Panc1 (cell line): ENCODE measurements around the gene CD34. TPM values are rescaled to one million over a fixed set of nuclear protein-coding genes. Genes with fewer than 3 reads are reported as not detected.

Experiments
- ATAC-seq: fragments of 200-7000 bp; cut with Tn5 transposase; 2 replicates; pipeline ENCODE4 v1.9.1; 2020; ENCODE audit warnings: mild to moderate bottlenecking, moderate library complexity
- BruUV-seq: library from RNA; stranded (reverse); fragments of 400-500 nt; replicated peaks from 2 replicates; lab custom pipeline; 2021; lab: Mats Ljungman, UMichigan
- CTCF ChIA-PET: fragments of 300-600 bp; sonication (Branson Sonifier 250); formaldehyde crosslinking; loops from one replicate; lab custom pipeline; 2022; ENCODE audit warnings: antibody characterized with exemption; lab: Charles Lee
- POLR2A ChIA-PET: fragments of 300-600 bp; sonication (Branson Sonifier 250); formaldehyde crosslinking; loops from one replicate; lab custom pipeline; 2022; ENCODE audit warnings: antibody characterized with exemption; lab: Charles Lee
- DNase-seq: peaks from one replicate; pipeline ENCODE4 v3.0.0-alpha.2; 2010; ENCODE audit warnings: low read depth, low spot score
- H3K27ac ChIP-seq: 2 replicates; pipeline ENCODE4 v1.5.1; 2011; ENCODE audit warnings: mild to moderate bottlenecking, low read length, inconsistent platforms
- H3K27me3 ChIP-seq: fragments of 200-500 bp; sonication (Bioruptor generic); 2 replicates; pipeline ENCODE4 v1.6.0; 2014; ENCODE audit warnings: low read length, inconsistent platforms; ENCODE audit not compliant: control insufficient read depth, insufficient read depth
- H3K36me3 ChIP-seq: fragments of 200-500 bp; sonication (Bioruptor generic); 2 replicates; pipeline ENCODE4 v1.5.1; 2014; ENCODE audit warnings: inconsistent platforms, mild to moderate bottlenecking, low read length, moderate library complexity; ENCODE audit not compliant: control insufficient read depth, insufficient read depth
- H3K4me1 ChIP-seq: 2 replicates; pipeline ENCODE4 v1.5.1; 2011; ENCODE audit warnings: inconsistent platforms, mild to moderate bottlenecking, low read length, moderate library complexity; ENCODE audit not compliant: control insufficient read depth, insufficient read depth
- H3K4me3 ChIP-seq, 2 experiments: 2 replicates each; pipeline ENCODE4 v1.5.1; 2011 to 2012; ENCODE audit warnings: low read depth in 2 of 2, low read length in 2 of 2, mild to moderate bottlenecking in 2 of 2, inconsistent platforms in 1 of 2, moderate library complexity in 1 of 2
- H3K9me3 ChIP-seq: fragments of 200-500 bp; sonication (Bioruptor generic); 2 replicates; pipeline ENCODE4 v1.5.1; 2014; ENCODE audit warnings: low read depth, mild to moderate bottlenecking, inconsistent platforms, low read length, moderate library complexity; ENCODE audit not compliant: control insufficient read depth, insufficient read depth
- POLR2AphosphoS5 ChIP-seq: IDR thresholded peaks from 2 replicates; pipeline ENCODE4 v1.6.1; 2012; ENCODE audit warnings: mild to moderate bottlenecking, low read depth, low read length, moderate library complexity
- SIN3A ChIP-seq: IDR thresholded peaks from 2 replicates; pipeline ENCODE4 v1.6.1; 2012; ENCODE audit warnings: low read depth, mild to moderate bottlenecking, low read length, moderate library complexity, borderline replicate concordance; ENCODE audit not compliant: insufficient read depth
- TCF7L2 ChIP-seq: IDR thresholded peaks from 2 replicates; pipeline ENCODE4 v1.6.1; 2011; ENCODE audit warnings: mild to moderate bottlenecking, low read depth, low read length, inconsistent platforms
- in situ Hi-C: cut with HindIII; loops from 2 replicates; pipeline ENCODE4 v1.10.0; 2016; ENCODE audit warnings: low sequenced_read_pairs, low pct_unique_long_range_greater_than_20kb
- intact Hi-C: fragments of 100-400 bp; cut with micrococcal nuclease; formaldehyde crosslinking; loops from one replicate; pipeline ENCODE4 v1.10.0; 2022; ENCODE audit not compliant: unreplicated experiment
- total RNA-seq: library from RNA; stranded (reverse); gene quantifications from one replicate; pipeline ENCODE4 v1.2.1, GENCODE V29; 2021; ENCODE audit not compliant: unreplicated experiment
- TF ChIP-seq, protein P1 (sequence below), 2 experiments: IDR thresholded peaks; 2 replicates each; pipeline ENCODE4 v1.6.1; 2011 to 2012; ENCODE audit warnings: low read depth in 2 of 2, control low read depth in 1 of 2, low read length in 1 of 2, mild to moderate bottlenecking in 1 of 2, moderate library complexity in 1 of 2; ENCODE audit not compliant: insufficient read depth in 1 of 2
- TF ChIP-seq, protein P2 (sequence below): fragments of 450-650 bp; IDR thresholded peaks from 2 replicates; pipeline ENCODE4 v1.5.1; 2017; ENCODE audit warnings: mild to moderate bottlenecking

The CD34 gene
- total RNA-seq, 1 experiment from 2014 or later, result 0.15 TPM

DNA sequence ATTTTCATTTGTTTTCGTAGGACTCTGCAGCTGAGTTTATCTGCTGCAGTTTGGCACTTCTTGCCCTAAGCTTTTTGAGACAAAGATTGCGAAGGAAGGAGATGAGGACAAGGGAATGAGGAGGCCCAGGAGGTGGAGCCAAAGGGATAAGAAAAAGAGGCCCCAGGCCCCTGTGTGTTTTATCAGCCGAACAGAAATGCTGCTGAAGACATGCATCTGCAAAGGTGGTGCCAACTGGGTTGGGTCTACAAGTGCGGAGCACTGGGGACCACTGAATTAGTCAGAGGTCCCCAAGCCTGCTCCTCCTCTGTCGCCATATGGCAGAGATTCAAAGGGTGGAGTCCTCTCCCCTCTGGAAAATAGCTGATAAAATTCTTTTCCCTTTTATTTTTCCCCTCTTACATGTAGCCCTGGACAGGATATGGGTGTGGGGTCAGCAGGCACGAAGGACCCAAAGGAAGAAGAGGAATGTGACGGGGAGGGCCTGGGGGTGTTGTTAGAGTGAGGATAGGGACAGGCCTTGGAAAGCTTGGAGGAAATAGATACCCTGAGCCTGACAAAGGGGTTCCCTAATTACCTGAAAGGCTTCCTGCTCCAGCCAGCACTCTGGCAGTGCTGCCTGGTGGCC is 2.7 kb downstream of the CD34 start:
- ATAC-seq (no peak), DNase-seq (no peak)
- no TSS peak for BruUV-seq
- in situ Hi-C loops (no loop called here), intact Hi-C loops (no loop called here)
- no peaks in the 10 kb centered on the region for H3K9me3 ChIP-seq
- H3K4me3 ChIP-seq, result no peak overlapping the region
- H3K36me3 ChIP-seq, result no peaks in the 10 kb centered on the region
- CTCF ChIA-PET, result no interaction called here
- POLR2A ChIA-PET, result no interaction called here
- TF ChIP-seq POLR2AphosphoS5 (no peak), TCF7L2 (no peak), SIN3A (no peak)
- TF ChIP-seq, protein P1, sequence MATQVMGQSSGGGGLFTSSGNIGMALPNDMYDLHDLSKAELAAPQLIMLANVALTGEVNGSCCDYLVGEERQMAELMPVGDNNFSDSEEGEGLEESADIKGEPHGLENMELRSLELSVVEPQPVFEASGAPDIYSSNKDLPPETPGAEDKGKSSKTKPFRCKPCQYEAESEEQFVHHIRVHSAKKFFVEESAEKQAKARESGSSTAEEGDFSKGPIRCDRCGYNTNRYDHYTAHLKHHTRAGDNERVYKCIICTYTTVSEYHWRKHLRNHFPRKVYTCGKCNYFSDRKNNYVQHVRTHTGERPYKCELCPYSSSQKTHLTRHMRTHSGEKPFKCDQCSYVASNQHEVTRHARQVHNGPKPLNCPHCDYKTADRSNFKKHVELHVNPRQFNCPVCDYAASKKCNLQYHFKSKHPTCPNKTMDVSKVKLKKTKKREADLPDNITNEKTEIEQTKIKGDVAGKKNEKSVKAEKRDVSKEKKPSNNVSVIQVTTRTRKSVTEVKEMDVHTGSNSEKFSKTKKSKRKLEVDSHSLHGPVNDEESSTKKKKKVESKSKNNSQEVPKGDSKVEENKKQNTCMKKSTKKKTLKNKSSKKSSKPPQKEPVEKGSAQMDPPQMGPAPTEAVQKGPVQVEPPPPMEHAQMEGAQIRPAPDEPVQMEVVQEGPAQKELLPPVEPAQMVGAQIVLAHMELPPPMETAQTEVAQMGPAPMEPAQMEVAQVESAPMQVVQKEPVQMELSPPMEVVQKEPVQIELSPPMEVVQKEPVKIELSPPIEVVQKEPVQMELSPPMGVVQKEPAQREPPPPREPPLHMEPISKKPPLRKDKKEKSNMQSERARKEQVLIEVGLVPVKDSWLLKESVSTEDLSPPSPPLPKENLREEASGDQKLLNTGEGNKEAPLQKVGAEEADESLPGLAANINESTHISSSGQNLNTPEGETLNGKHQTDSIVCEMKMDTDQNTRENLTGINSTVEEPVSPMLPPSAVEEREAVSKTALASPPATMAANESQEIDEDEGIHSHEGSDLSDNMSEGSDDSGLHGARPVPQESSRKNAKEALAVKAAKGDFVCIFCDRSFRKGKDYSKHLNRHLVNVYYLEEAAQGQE (IDR thresholded peaks at IDR 0.05; ENCODE audit: insufficient read depth in 1 of 2, low read depth in 2 of 2, low read length in 1 of 2), result no peak
- TF ChIP-seq, protein P2, sequence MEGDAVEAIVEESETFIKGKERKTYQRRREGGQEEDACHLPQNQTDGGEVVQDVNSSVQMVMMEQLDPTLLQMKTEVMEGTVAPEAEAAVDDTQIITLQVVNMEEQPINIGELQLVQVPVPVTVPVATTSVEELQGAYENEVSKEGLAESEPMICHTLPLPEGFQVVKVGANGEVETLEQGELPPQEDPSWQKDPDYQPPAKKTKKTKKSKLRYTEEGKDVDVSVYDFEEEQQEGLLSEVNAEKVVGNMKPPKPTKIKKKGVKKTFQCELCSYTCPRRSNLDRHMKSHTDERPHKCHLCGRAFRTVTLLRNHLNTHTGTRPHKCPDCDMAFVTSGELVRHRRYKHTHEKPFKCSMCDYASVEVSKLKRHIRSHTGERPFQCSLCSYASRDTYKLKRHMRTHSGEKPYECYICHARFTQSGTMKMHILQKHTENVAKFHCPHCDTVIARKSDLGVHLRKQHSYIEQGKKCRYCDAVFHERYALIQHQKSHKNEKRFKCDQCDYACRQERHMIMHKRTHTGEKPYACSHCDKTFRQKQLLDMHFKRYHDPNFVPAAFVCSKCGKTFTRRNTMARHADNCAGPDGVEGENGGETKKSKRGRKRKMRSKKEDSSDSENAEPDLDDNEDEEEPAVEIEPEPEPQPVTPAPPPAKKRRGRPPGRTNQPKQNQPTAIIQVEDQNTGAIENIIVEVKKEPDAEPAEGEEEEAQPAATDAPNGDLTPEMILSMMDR, result no peak
- peaks cover 11% of the 10 kb centered on the region for H3K27me3 ChIP-seq
- H3K27ac ChIP-seq, result no peak overlapping the region
- H3K4me1 ChIP-seq, result no peaks in the 10 kb centered on the region

DNA sequence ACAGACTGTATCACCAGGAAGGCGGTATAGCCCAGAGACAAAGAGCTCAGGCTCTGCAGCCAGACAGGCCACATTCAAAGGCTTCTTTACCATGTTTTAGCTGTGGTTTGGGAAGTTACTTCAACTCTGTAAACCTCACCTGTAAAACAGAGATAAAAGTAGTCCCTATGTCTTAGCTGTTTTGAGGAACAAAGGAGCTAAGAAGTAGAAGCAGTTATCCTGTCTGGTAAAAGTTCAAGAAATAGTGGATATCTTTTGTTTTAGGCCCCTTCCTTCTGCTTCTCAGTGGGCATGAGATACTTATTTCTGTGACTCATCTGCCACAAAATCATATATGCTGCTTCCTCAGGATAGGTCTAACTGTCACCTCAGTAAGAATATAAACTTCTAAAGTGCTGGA is 6.5 kb downstream of the CD34 start:
- Histone ChIP-seq H3K27me3 (no peaks in the 10 kb centered on the region), H3K36me3 (no peaks in the 10 kb centered on the region), H3K4me1 (no peaks in the 10 kb centered on the region), H3K9me3 (no peaks in the 10 kb centered on the region), H3K27ac (no peak overlapping the region), H3K4me3 (no peak overlapping the region)
- DNase-seq, result no peak
- TF ChIP-seq, protein P2, result no peak
- TF ChIP-seq, protein P1 (IDR thresholded peaks at IDR 0.05; ENCODE audit: insufficient read depth in 1 of 2, low read depth in 2 of 2, low read length in 1 of 2), result no peak
- TF ChIP-seq SIN3A, result no peak
- TF ChIP-seq TCF7L2, result no peak
- TF ChIP-seq POLR2AphosphoS5, result no peak
- ChIA-PET POLR2A (no interaction called here), CTCF (no interaction called here)
- in situ Hi-C loops, result no loop called here
- ATAC-seq, result no peak
- intact Hi-C loops, result no loop called here
- BruUV-seq, result no TSS peak
